ENCODE results near the gene HGF. TPM values are rescaled to one million over a fixed set of nuclear protein-coding genes. Genes with fewer than 3 reads are reported as not detected.

Gene HGF
- total and polyA plus RNA-seq, 2 donors (not counting 1 experiment from before 2014, with no cell fraction given): 0.25 TPM; not detected in 1

- TF ChIP-seq EZH2 (IDR thresholded peaks at IDR 0.05; ENCODE audit: borderline replicate concordance, insufficient read depth, low read depth, low read length, poor library complexity, severe bottlenecking): no peak
- TF ChIP-seq, protein P1, sequence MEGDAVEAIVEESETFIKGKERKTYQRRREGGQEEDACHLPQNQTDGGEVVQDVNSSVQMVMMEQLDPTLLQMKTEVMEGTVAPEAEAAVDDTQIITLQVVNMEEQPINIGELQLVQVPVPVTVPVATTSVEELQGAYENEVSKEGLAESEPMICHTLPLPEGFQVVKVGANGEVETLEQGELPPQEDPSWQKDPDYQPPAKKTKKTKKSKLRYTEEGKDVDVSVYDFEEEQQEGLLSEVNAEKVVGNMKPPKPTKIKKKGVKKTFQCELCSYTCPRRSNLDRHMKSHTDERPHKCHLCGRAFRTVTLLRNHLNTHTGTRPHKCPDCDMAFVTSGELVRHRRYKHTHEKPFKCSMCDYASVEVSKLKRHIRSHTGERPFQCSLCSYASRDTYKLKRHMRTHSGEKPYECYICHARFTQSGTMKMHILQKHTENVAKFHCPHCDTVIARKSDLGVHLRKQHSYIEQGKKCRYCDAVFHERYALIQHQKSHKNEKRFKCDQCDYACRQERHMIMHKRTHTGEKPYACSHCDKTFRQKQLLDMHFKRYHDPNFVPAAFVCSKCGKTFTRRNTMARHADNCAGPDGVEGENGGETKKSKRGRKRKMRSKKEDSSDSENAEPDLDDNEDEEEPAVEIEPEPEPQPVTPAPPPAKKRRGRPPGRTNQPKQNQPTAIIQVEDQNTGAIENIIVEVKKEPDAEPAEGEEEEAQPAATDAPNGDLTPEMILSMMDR (IDR thresholded peaks at IDR 0.05): no peak
- Mint-ChIP-seq H3K4me1 (no peaks in the 10 kb centered on the region), H3K4me3 (no peak overlapping the region), H3K27me3 (no peaks in the 10 kb centered on the region), H3K27ac (no peak overlapping the region), H3K9me3 (ENCODE audit: insufficient read depth) (no peaks in the 10 kb centered on the region)
- no peaks in the 10 kb centered on the region for H3K79me2 ChIP-seq (ENCODE audit: control insufficient read depth, insufficient read depth, low read length)
- H3K27ac ChIP-seq (ENCODE audit: low read length in 2 of 2): no peak overlapping the region
- H3K9me3 ChIP-seq (ENCODE audit: control extremely low read depth in 1 of 3, control insufficient read depth in 2 of 3, insufficient read depth in 1 of 3, low read length in 2 of 3): no peaks in the 10 kb centered on the region
- no peaks in the 10 kb centered on the region for H3K4me1 ChIP-seq (ENCODE audit: control insufficient read depth in 2 of 2, insufficient read depth in 2 of 2, low read length in 2 of 2)
- H3K4me3 ChIP-seq (ENCODE audit: control extremely low read depth in 1 of 5, extremely low read depth in 1 of 5, insufficient read depth in 1 of 5, low read depth in 2 of 5, low read length in 4 of 5): no peak overlapping the region
- no peaks in the 10 kb centered on the region for H4K20me1 ChIP-seq (ENCODE audit: control insufficient read depth, insufficient read depth, low read length, poor library complexity, severe bottlenecking)
- H3K27me3 ChIP-seq (replicated peaks in 1 of 4; ENCODE audit: control extremely low read depth in 1 of 4, control insufficient read depth in 3 of 4, insufficient read depth in 4 of 4, low read length in 3 of 4): no peaks in the 10 kb centered on the region
- DNase-seq (no peak), ATAC-seq (ENCODE audit: low read depth) (no peak)
- no peak overlapping the region for H3K9ac ChIP-seq (ENCODE audit: low read length)
- POLR2A ChIA-PET: no interaction called here
- H3K36me3 ChIP-seq (replicated peaks in 1 of 2; ENCODE audit: control extremely low read depth in 1 of 2, control insufficient read depth in 1 of 2, extremely low read depth in 1 of 2, insufficient read depth in 2 of 2, low read length in 1 of 2): no peaks in the 10 kb centered on the region
- H2AFZ ChIP-seq (ENCODE audit: insufficient read depth, low read depth, low read length, poor library complexity, severe bottlenecking): no peak overlapping the region
- whole genome bisulfite sequencing (ENCODE audit: insufficient coverage): 70% methylated on average over 2 of the region's 3 CpGs
- H3K4me2 ChIP-seq (replicated peaks; ENCODE audit: low read depth, low read length, poor library complexity, severe bottlenecking): no peak overlapping the region
- intact Hi-C loops (cut with micrococcal nuclease): no loop called here
- CTCF ChIA-PET: no interaction called here
These were observed 105.5 kb downstream of the HGF start for GRCh38 chr7:81664304-81664703.

DNA sequence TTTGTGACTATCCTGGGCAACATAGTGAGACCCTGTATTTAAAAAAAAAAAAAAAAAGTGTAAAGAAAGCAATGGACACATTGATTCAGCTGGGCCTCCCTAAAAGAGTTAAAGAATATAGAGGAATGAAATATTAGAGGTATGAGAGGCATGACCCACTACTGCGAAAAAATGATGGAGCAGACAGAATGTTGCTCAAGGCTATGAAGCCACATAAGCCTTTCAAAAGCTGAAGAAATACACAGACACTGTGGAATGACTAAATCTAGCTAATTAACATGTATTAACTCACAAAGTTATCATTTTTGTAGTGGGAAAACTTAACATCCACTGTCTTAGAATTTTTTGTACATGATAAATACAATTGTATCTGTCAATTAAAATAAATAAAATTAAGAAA, 107.3 kb downstream of the HGF start:
- H3K79me2 ChIP-seq (ENCODE audit: control insufficient read depth, insufficient read depth, low read length): no peaks in the 10 kb centered on the region
- H3K4me2 ChIP-seq (replicated peaks; ENCODE audit: low read depth, low read length, poor library complexity, severe bottlenecking): no peak overlapping the region
- no peaks in the 10 kb centered on the region for H4K20me1 ChIP-seq (ENCODE audit: control insufficient read depth, insufficient read depth, low read length, poor library complexity, severe bottlenecking)
- H3K27ac Mint-ChIP-seq: no peak overlapping the region
- H3K27ac ChIP-seq (ENCODE audit: low read length in 2 of 2): no peak overlapping the region
- POLR2A ChIA-PET: no interaction called here
- H3K36me3 ChIP-seq (replicated peaks in 1 of 2; ENCODE audit: control extremely low read depth in 1 of 2, control insufficient read depth in 1 of 2, extremely low read depth in 1 of 2, insufficient read depth in 2 of 2, low read length in 1 of 2): no peaks in the 10 kb centered on the region
- H3K4me3 Mint-ChIP-seq: no peak overlapping the region
- ATAC-seq (ENCODE audit: low read depth) (no peak), DNase-seq (no peak)
- no peaks in the 10 kb centered on the region for H3K4me1 Mint-ChIP-seq
- H3K4me1 ChIP-seq (ENCODE audit: control insufficient read depth in 2 of 2, insufficient read depth in 2 of 2, low read length in 2 of 2): no peaks in the 10 kb centered on the region
- CTCF ChIA-PET: no interaction called here
- peaks cover 0 to 6% (median 0%) of the 10 kb centered on the region in 3 donors for H3K9me3 ChIP-seq (ENCODE audit: control extremely low read depth in 1 of 3, control insufficient read depth in 2 of 3, insufficient read depth in 1 of 3, low read length in 2 of 3)
- WGBS (ENCODE audit: insufficient coverage): no CpG with 5 or more reads among the region's 1 CpG
- H3K27me3 Mint-ChIP-seq: no peaks in the 10 kb centered on the region
- H3K9me3 Mint-ChIP-seq (ENCODE audit: insufficient read depth): no peaks in the 10 kb centered on the region
- intact Hi-C loops (cut with micrococcal nuclease): no loop called here
- H2AFZ ChIP-seq (ENCODE audit: insufficient read depth, low read depth, low read length, poor library complexity, severe bottlenecking): no peak overlapping the region
- H3K9ac ChIP-seq (ENCODE audit: low read length): no peak overlapping the region
- TF ChIP-seq, protein P1 (IDR thresholded peaks at IDR 0.05): no peak
- TF ChIP-seq EZH2 (IDR thresholded peaks at IDR 0.05; ENCODE audit: borderline replicate concordance, insufficient read depth, low read depth, low read length, poor library complexity, severe bottlenecking): no peak
- H3K4me3 ChIP-seq (ENCODE audit: control extremely low read depth in 1 of 5, extremely low read depth in 1 of 5, insufficient read depth in 1 of 5, low read depth in 2 of 5, low read length in 4 of 5): no peak overlapping the region
- no peaks in the 10 kb centered on the region for H3K27me3 ChIP-seq (replicated peaks in 1 of 4; ENCODE audit: control extremely low read depth in 1 of 4, control insufficient read depth in 3 of 4, insufficient read depth in 4 of 4, low read length in 3 of 4)

Data from B cell (primary cell).